Psoas muscle (tissue), 8 donors: ENCODE data around the gene MCM5. TPM values are rescaled to one million over a fixed set of nuclear protein-coding genes. Genes with fewer than 3 reads are reported as not detected.

Experiments
- ATAC-seq, 4 donors: fragments of 200-7000 bp; cut with Tn5 transposase; one replicate each; pipeline ENCODE4 v1.9.1; 2020; ENCODE audit warnings: moderate library complexity in 3 of 4, mild to moderate bottlenecking in 2 of 4
- DNase-seq, 2 donors: peaks; one replicate each; pipeline ENCODE4 v3.0.0-alpha.2; 2020
- H3K27ac ChIP-seq: fragments of 200-600 bp; one replicate; pipeline ENCODE4 v1.8.0; 2022
- H3K27me3 ChIP-seq, 3 donors: fragments of 200-600 bp in 1 of 3; one replicate each; pipeline versions ENCODE4 v1.6.1 to v1.8.0; 2013 to 2022; ENCODE audit warnings: low read length in 2 of 3, mild to moderate bottlenecking in 2 of 3, moderate library complexity in 1 of 3; ENCODE audit not compliant: insufficient read depth in 3 of 3
- H3K36me3 ChIP-seq, 2 donors: fragments of 200-600 bp in 1 of 2; one replicate each; pipeline versions ENCODE4 v1.6.1 to v1.8.0; 2013 to 2022; ENCODE audit warnings: low read depth in 1 of 2, mild to moderate bottlenecking in 1 of 2, moderate library complexity in 1 of 2; ENCODE audit not compliant: insufficient read depth in 1 of 2
- H3K4me1 ChIP-seq: fragments of 200-600 bp; one replicate; pipeline ENCODE4 v1.8.0; 2022
- H3K4me3 ChIP-seq: fragments of 200-600 bp; one replicate; pipeline ENCODE4 v1.8.0; 2022; ENCODE audit warnings: mild to moderate bottlenecking
- H3K9me3 ChIP-seq: fragments of 200-600 bp; one replicate; pipeline ENCODE4 v1.8.0; 2022
- CTCF ChIP-seq: fragments of 200-600 bp; IDR thresholded peaks from one replicate; pipeline ENCODE4 v1.8.0; 2022; ENCODE audit warnings: antibody characterized with exemption
- WGBS, 3 donors: extraction: QIAGEN DNeasy Blood & Tissue Kit; methylation state at CpG; one replicate each; pipeline versions ENCODE4 v1.1.6 to v1.1.7; 2013; 5-methylcytosine and 5-hydroxymethylcytosine counted together
- intact Hi-C, 2 donors: fragments of 100-400 bp; cut with DNase I; formaldehyde crosslinking; loops; one replicate each; pipeline versions ENCODE4 v1.11.0 to v1.14.2; 2022
- polyA plus RNA-seq, 3 donors: library from polyadenylated mRNA; stranded (reverse); fragments of 200-250 nt; gene quantifications; one replicate each; pipeline ENCODE4 v1.2.3, GENCODE V29; 2013
- total RNA-seq, 4 donors: library from RNA; stranded (reverse); fragmentation: NEBNext Ultra II Directional in 2 of 4; extraction: Animal tissue kit (Norgen Biotek cat#: 25700) in 2 of 4; gene quantifications; one replicate each; pipeline versions ENCODE4 v1.2.1 to v1.2.4, GENCODE V29; 2021 to 2023
- donor health status: healthy with polysubstance abuse.
- donor health status: DM: no; HTN: no; CAD: no; lungs with moderate emphysema.
- donor health status: Bipolar disorder and iron deficiency.
- donor health status: healthy.
- donor health status: DM: yes; HTN: yes; CAD: no.
- donor health status: DM: no; HTN: no; CAD: no.
- donor health status: DM: no; HTN: no; CAD: no.
- donor health status: DM: yes; HTN: yes; CAD: no.

MCM5 gene
- total and polyA plus RNA-seq, 7 donors = 6.4 to 13.6 (median 9.1) TPM

- no peaks in the 10 kb centered on the region for H3K9me3 ChIP-seq
- H3K4me1 ChIP-seq = peaks cover 16% of the 10 kb centered on the region
- H3K27ac ChIP-seq = no peak overlapping the region
- peaks cover 0 to 5% of the 10 kb centered on the region in 2 donors for H3K36me3 ChIP-seq
- intact Hi-C loops = loop anchor here in 1 of 2 donors (5.0 to 10.0 kb wide), 2 partner anchors 49 to 261 kb away; partner anchors contain the start of genes MB and MCM5
- H3K4me3 ChIP-seq = no peak overlapping the region
- no peaks in the 10 kb centered on the region for H3K27me3 ChIP-seq
- ATAC-seq (no peak), DNase-seq (no peak)
- no peak for TF ChIP-seq CTCF
- 67 to 73% (median 73%) methylated on average over 11 to 12 of the region's 12 CpGs for WGBS, 3 donors
These were observed 46.6 kb upstream of the MCM5 start for GRCh38 chr22:35353318-35353717.

DNA sequence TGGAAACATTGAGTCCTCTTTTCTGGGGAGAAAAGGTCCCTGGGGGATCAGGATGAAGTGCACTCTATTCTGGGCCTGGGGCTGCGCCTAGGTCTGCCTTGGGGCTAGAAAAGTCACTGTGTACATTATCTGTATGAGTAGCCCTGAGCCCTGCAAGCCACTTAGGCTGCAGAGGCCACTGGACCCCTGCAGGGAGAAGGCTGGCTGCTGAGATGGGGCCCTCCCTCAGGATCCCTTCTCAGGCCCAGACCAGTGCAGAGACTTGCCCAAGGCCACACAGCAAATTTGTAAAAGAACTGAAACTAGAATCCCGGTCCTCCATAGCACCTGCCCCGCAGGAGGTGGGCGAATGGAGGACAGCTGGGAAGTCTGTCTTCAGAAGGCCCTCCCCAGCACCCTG is 45.9 kb upstream of the MCM5 start:
- ATAC-seq = no peak
- peaks cover 16% of the 10 kb centered on the region for H3K4me1 ChIP-seq
- no peak for TF ChIP-seq CTCF
- no peak overlapping the region for H3K27ac ChIP-seq
- intact Hi-C loops = loop anchor here in 1 of 2 donors (5.0 to 10.0 kb wide), 2 partner anchors 48 to 261 kb away; partner anchors contain the start of genes MB and MCM5
- no peak overlapping the region for H3K4me3 ChIP-seq
- no peak for DNase-seq
- 86 to 90% (median 88%) methylated on average over 4 of the region's 4 CpGs for WGBS, 3 donors
- H3K27me3 ChIP-seq = no peaks in the 10 kb centered on the region
- no peaks in the 10 kb centered on the region for H3K36me3 ChIP-seq
- no peaks in the 10 kb centered on the region for H3K9me3 ChIP-seq

DNA sequence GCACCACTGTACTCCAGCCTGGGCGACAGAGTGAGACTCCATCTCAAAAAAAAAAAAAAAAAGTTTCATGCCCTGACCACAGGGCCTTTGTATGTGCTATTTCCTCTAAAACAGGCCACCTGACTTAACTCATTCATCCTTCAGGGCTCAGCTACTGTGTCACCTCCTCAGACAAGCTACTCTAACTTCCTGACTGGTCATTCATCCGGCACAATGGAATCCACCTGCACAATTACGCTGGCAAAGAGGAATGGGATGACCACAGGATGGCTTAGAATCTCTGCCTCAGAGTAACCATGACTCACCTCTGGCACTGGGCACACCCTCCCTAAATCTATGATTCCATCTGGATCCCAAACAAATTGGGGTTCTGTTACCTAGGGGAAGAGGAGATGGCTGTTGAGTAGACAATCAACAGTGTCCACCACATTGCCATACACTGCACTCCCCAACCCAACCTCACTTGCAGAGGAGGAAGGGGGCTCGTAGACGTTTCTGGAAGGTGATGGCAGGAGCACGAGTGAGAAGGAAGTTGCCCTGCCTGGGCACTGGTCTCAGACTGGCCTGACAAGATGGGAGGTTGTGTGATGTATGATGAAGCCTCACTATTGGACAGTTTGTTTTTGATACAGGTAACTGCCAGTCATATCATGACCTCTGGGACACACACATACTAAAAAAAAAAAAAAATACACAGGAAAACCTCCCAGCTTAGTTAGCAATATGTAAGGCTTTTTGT is 41.9 kb upstream of the MCM5 start:
- no peak for ATAC-seq
- no peak for DNase-seq
- intact Hi-C loops = loop anchor here in 1 of 2 donors (10.0 kb wide), 1 partner anchor 257 kb away; the partner anchor contains the start of gene MB
- no peak for TF ChIP-seq CTCF
- Histone ChIP-seq H3K27me3 (no peaks in the 10 kb centered on the region), H3K27ac (no peak overlapping the region), H3K9me3 (no peaks in the 10 kb centered on the region), H3K36me3 (no peaks in the 10 kb centered on the region), H3K4me3 (no peak overlapping the region), H3K4me1 (no peaks in the 10 kb centered on the region)
- WGBS, 3 donors = 73 to 74% (median 74%) methylated on average over 6 of the region's 6 CpGs

- Histone ChIP-seq H3K9me3 (no peaks in the 10 kb centered on the region), H3K36me3 (no peaks in the 10 kb centered on the region), H3K27ac (no peak overlapping the region), H3K4me1 (no peaks in the 10 kb centered on the region), H3K4me3 (no peak overlapping the region), H3K27me3 (no peaks in the 10 kb centered on the region)
- no peak for DNase-seq
- WGBS, 3 donors = 83 to 87% (median 87%) methylated on average over 9 of the region's 9 CpGs
- intact Hi-C loops = loop anchor here in 1 of 2 donors (10.0 kb wide), 1 partner anchor 255 kb away; the partner anchor contains the start of gene MB
- TF ChIP-seq CTCF = no peak
- ATAC-seq = no peak
These were observed 40.4 kb upstream of the MCM5 start for GRCh38 chr22:35359380-35360065.
